ENCODE results near the gene CHAD.
"Not testable (repeated sequence)": the region's sequence is repeated elsewhere in the genome, so short reads cannot be mapped to it uniquely, and the experiment has no call there.

CHAD gene

GRCh38 chr17:50481648-50482047 lies 13.0 kb upstream of the CHAD start:
- H3K4me1 ChIP-seq (ENCODE audit: control insufficient read depth in 1 of 2, insufficient read depth in 2 of 2, low read length in 2 of 2), result peaks cover 22 to 24% of the 10 kb centered on the region in 2 donors
- no peak overlapping the region for H3K4me3 ChIP-seq (ENCODE audit: low read depth in 1 of 2, low read length in 2 of 2)
- H3K9me3 ChIP-seq (ENCODE audit: control insufficient read depth in 1 of 2, low read length in 2 of 2), result no peaks in the 10 kb centered on the region
- H3K27ac ChIP-seq (ENCODE audit: low read depth, low read length), result no peak overlapping the region
- no peaks in the 10 kb centered on the region for H3K27me3 ChIP-seq (ENCODE audit: control insufficient read depth in 1 of 2, insufficient read depth in 2 of 2, low read length in 2 of 2)
- H3K36me3 ChIP-seq (ENCODE audit: control insufficient read depth in 1 of 2, insufficient read depth in 2 of 2, low read length in 2 of 2), result peaks cover 25 to 37% of the 10 kb centered on the region in 2 donors
- H3K9ac ChIP-seq (ENCODE audit: low read depth in 1 of 2, low read length in 2 of 2), result no peak overlapping the region

GRCh38 chr17:50480854-50481490 lies 12.3 kb upstream of the CHAD start:
- H3K27me3 ChIP-seq (ENCODE audit: control insufficient read depth in 1 of 2, insufficient read depth in 2 of 2, low read length in 2 of 2), result no peaks in the 10 kb centered on the region
- H3K9ac ChIP-seq (ENCODE audit: low read depth in 1 of 2, low read length in 2 of 2), result no peak overlapping the region
- no peak overlapping the region for H3K4me3 ChIP-seq (ENCODE audit: low read depth in 1 of 2, low read length in 2 of 2)
- peaks cover 25 to 36% of the 10 kb centered on the region in 2 donors for H3K36me3 ChIP-seq (ENCODE audit: control insufficient read depth in 1 of 2, insufficient read depth in 2 of 2, low read length in 2 of 2)
- peaks cover 24% of the 10 kb centered on the region in 2 donors for H3K4me1 ChIP-seq (ENCODE audit: control insufficient read depth in 1 of 2, insufficient read depth in 2 of 2, low read length in 2 of 2)
- H3K27ac ChIP-seq (ENCODE audit: low read depth, low read length), result no peak overlapping the region
- no peaks in the 10 kb centered on the region for H3K9me3 ChIP-seq (ENCODE audit: control insufficient read depth in 1 of 2, low read length in 2 of 2)

DNA sequence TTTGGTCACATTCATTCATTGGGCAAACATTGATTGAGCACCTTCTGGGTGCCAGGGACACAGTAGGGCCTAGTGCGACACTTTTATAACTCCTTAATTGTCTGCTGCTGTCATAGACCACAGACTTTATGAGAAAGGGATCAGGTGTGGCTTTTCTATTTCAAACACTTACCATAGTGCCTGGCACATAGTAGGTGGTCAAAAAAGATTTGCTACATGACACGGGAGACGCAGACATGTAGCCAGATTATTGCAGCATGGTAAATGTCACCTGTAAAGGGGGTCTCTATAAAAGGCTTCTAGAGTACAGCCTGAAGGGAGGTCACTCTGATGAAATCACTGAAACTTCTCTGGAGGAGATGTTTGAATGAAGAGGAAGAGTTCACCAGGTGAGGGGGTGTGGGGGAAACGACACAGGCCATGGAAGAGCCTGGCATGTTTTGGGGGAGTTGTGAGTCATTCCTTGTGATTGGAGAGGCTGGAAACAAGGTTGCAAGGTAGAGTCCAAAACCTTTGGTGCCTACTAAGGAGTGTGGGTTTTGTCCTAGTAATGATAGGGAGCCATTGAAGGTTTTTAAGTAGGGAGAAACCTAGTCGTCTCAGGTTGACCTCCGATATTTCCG lies 11.6 kb upstream of the CHAD start:
- Histone ChIP-seq H3K4me3 (ENCODE audit: low read depth in 1 of 2, low read length in 2 of 2) (peak overlapping the region; percentile 72 to 77), H3K36me3 (ENCODE audit: control insufficient read depth in 1 of 2, insufficient read depth in 2 of 2, low read length in 2 of 2) (peaks cover 20 to 29% of the 10 kb centered on the region in 2 donors), H3K9me3 (ENCODE audit: control insufficient read depth in 1 of 2, low read length in 2 of 2) (no peaks in the 10 kb centered on the region), H3K9ac (ENCODE audit: low read depth in 1 of 2, low read length in 2 of 2) (peak overlapping the region in 1 of 2 donors; percentile 39), H3K27me3 (ENCODE audit: control insufficient read depth in 1 of 2, insufficient read depth in 2 of 2, low read length in 2 of 2) (no peaks in the 10 kb centered on the region), H3K27ac (ENCODE audit: low read depth, low read length) (no peak overlapping the region), H3K4me1 (ENCODE audit: control insufficient read depth in 1 of 2, insufficient read depth in 2 of 2, low read length in 2 of 2) (peaks cover 24 to 28% of the 10 kb centered on the region in 2 donors)

- no peak overlapping the region for H3K27ac ChIP-seq (ENCODE audit: low read depth, low read length)
- H3K4me1 ChIP-seq (ENCODE audit: control insufficient read depth in 1 of 2, insufficient read depth in 2 of 2, low read length in 2 of 2), result peaks cover 24 to 28% of the 10 kb centered on the region in 2 donors
- no peaks in the 10 kb centered on the region for H3K9me3 ChIP-seq (ENCODE audit: control insufficient read depth in 1 of 2, low read length in 2 of 2)
- peak overlapping the region; percentile 72 to 77 for H3K4me3 ChIP-seq (ENCODE audit: low read depth in 1 of 2, low read length in 2 of 2)
- H3K36me3 ChIP-seq (ENCODE audit: control insufficient read depth in 1 of 2, insufficient read depth in 2 of 2, low read length in 2 of 2), result peaks cover 15 to 22% of the 10 kb centered on the region in 2 donors
- peak overlapping the region; percentile 39 to 70 for H3K9ac ChIP-seq (ENCODE audit: low read depth in 1 of 2, low read length in 2 of 2)
- H3K27me3 ChIP-seq (ENCODE audit: control insufficient read depth in 1 of 2, insufficient read depth in 2 of 2, low read length in 2 of 2), result no peaks in the 10 kb centered on the region
These were observed 11.0 kb upstream of the CHAD start for GRCh38 chr17:50479522-50480141.

GRCh38 chr17:50478391-50479381 lies 10.0 kb upstream of the CHAD start, which contains the start of gene RSAD1:
RSAD1 (plus strand) TSS chr17:50478860; CDS start chr17:50478885, 25 bp downstream.
- peak within 1 kb of the TSS; percentile 59 to 70 for H3K9ac ChIP-seq (ENCODE audit: low read depth in 1 of 2, low read length in 2 of 2)
- peak within 1 kb of the TSS; percentile 72 to 77 for H3K4me3 ChIP-seq (ENCODE audit: low read depth in 1 of 2, low read length in 2 of 2)
- no peaks in the 10 kb centered on the region for H3K27me3 ChIP-seq (ENCODE audit: control insufficient read depth in 1 of 2, insufficient read depth in 2 of 2, low read length in 2 of 2)
- H3K4me1 ChIP-seq (ENCODE audit: control insufficient read depth in 1 of 2, insufficient read depth in 2 of 2, low read length in 2 of 2), result peaks cover 24 to 28% of the 10 kb centered on the region in 2 donors
- no peaks in the 10 kb centered on the region for H3K9me3 ChIP-seq (ENCODE audit: control insufficient read depth in 1 of 2, low read length in 2 of 2)
- H3K27ac ChIP-seq (ENCODE audit: low read depth, low read length), result peak within 1 kb of the TSS; percentile 48
- H3K36me3 ChIP-seq (ENCODE audit: control insufficient read depth in 1 of 2, insufficient read depth in 2 of 2, low read length in 2 of 2), result peaks cover 7 to 17% of the 10 kb centered on the region in 2 donors

GRCh38 chr17:50477976-50478375 lies 9.3 kb upstream of the CHAD start:
- no peaks in the 10 kb centered on the region for H3K9me3 ChIP-seq (ENCODE audit: control insufficient read depth in 1 of 2, low read length in 2 of 2)
- H3K27ac ChIP-seq (ENCODE audit: low read depth, low read length), result no peak overlapping the region
- H3K4me3 ChIP-seq (ENCODE audit: low read depth in 1 of 2, low read length in 2 of 2), result peak overlapping the region; percentile 72 to 77
- H3K36me3 ChIP-seq (ENCODE audit: control insufficient read depth in 1 of 2, insufficient read depth in 2 of 2, low read length in 2 of 2), result peaks cover 2 to 12% of the 10 kb centered on the region in 2 donors
- H3K4me1 ChIP-seq (ENCODE audit: control insufficient read depth in 1 of 2, insufficient read depth in 2 of 2, low read length in 2 of 2), result peaks cover 24 to 28% of the 10 kb centered on the region in 2 donors
- H3K9ac ChIP-seq (ENCODE audit: low read depth in 1 of 2, low read length in 2 of 2), result peak overlapping the region; percentile 52 to 59
- H3K27me3 ChIP-seq (ENCODE audit: control insufficient read depth in 1 of 2, insufficient read depth in 2 of 2, low read length in 2 of 2), result no peaks in the 10 kb centered on the region

DNA sequence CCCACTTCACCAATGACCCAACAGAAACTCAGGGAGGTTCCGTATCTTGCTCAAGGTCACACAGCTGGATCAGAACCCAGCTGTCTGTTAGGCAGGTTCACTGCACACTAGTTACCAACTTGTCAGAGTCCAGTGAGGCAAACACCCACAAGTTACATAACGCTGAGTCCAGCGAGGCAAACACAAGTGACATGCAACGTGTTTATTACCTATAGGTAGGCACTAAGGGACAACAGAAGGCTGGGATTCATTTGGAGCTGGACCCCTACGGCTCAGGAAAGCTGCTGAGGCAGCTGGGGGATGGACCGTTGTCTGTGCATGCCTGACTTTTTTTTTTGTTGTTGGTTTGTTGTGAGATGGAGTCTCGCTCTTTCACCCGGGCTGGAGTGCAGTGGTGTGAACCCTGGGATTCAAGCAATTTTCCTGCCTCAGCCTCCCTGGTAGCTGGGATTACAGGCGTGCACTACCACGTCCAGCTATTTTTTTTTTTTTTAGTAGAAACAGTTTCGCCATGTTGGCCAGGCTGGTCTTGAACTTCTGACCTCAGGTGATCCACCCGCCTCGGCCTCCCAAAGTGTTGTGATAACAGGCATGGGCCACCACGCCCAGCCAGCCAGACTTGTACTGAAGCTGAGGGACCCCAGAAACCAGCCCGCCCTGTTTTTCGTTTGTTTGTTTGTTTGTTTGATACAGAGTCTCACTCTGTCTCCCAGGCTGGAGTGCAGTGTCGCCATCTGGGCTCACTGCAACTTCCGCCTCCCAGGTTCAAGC lies 8.1 kb upstream of the CHAD start:
- no peaks in the 10 kb centered on the region for H3K9me3 ChIP-seq (ENCODE audit: control insufficient read depth in 1 of 2, low read length in 2 of 2)
- H3K4me3 ChIP-seq (ENCODE audit: low read depth in 1 of 2, low read length in 2 of 2), result peak overlapping the region; percentile 51 to 53
- no peaks in the 10 kb centered on the region for H3K27me3 ChIP-seq (ENCODE audit: control insufficient read depth in 1 of 2, insufficient read depth in 2 of 2, low read length in 2 of 2)
- peaks cover 6 to 16% of the 10 kb centered on the region in 2 donors for H3K36me3 ChIP-seq (ENCODE audit: control insufficient read depth in 1 of 2, insufficient read depth in 2 of 2, low read length in 2 of 2)
- H3K9ac ChIP-seq (ENCODE audit: low read depth in 1 of 2, low read length in 2 of 2), result peak overlapping the region; percentile 14 to 15
- H3K4me1 ChIP-seq (ENCODE audit: control insufficient read depth in 1 of 2, insufficient read depth in 2 of 2, low read length in 2 of 2), result peaks cover 19 to 20% of the 10 kb centered on the region in 2 donors
- H3K27ac ChIP-seq (ENCODE audit: low read depth, low read length), result no peak overlapping the region

DNA sequence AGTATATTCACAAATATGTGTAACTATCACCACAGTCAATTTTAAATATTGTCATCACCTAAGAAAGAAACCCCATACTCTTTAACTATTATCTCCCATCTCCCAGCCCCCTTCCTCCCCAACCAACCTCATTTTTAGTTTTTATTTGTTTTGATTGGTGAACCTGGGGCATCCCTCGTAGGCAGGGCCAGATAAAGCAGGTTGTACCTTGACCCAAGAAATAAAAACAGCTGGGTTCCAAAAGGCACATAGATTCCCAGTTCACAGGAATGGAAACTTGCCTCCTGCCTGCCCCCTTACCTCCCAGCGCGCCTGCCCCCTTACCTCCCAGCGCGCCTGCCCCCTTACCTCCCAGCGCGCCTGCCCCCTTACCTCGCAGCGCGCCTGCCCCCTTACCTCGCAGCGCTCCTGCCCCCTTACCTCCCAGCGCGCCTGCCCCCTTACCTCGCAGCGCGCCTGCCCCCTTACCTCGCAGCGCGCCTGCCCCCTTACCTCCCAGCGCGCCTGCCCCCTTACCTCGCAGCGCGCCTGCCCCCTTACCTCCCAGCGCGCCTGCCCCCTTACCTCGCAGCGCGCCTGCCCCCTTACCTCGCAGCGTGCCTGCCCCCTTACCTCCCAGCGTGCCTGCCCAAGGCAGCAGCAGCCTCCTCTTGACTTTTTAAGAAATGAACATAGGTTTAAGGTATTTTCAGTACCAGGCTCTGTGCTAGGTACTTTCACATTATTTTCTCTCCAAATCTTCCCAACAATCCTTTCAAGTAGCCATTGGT lies 7.3 kb upstream of the CHAD start:
- H3K4me3 ChIP-seq (ENCODE audit: low read depth in 1 of 2, low read length in 2 of 2), result peak overlapping the region; percentile 51 to 53

More for the DNA sequence above, 7.3 kb upstream of the CHAD start:
- Histone ChIP-seq H3K36me3 (ENCODE audit: control insufficient read depth in 1 of 2, insufficient read depth in 2 of 2, low read length in 2 of 2) (peaks cover 9 to 23% of the 10 kb centered on the region in 2 donors), H3K4me1 (ENCODE audit: control insufficient read depth in 1 of 2, insufficient read depth in 2 of 2, low read length in 2 of 2) (peaks cover 19 to 20% of the 10 kb centered on the region in 2 donors), H3K9ac (ENCODE audit: low read depth in 1 of 2, low read length in 2 of 2) (peak overlapping the region; percentile 14 to 15)
- H3K27me3 ChIP-seq (ENCODE audit: control insufficient read depth in 1 of 2, insufficient read depth in 2 of 2, low read length in 2 of 2); H3K9me3 ChIP-seq (ENCODE audit: control insufficient read depth in 1 of 2, low read length in 2 of 2); H3K27ac ChIP-seq (ENCODE audit: low read depth, low read length): not testable (repeated sequence)

Data from duodenal mucosa (tissue), 2 donors.